Bone marrow (tissue), 2 donors: Measurements from ENCODE around the gene ATP5PF.
A peak's percentile ranks its signal among the peaks of the same experiment; 100 is the strongest.
"Not testable (repeated sequence)": the region's sequence is repeated elsewhere in the genome, so short reads cannot be mapped to it uniquely, and the experiment has no call there.

ENCODE experiments used
- DNase-seq, 2 donors: peaks; one replicate each; lab custom pipeline; 2025; lab: John Stamatoyannopoulos, UW

The ATP5PF gene

DNA sequence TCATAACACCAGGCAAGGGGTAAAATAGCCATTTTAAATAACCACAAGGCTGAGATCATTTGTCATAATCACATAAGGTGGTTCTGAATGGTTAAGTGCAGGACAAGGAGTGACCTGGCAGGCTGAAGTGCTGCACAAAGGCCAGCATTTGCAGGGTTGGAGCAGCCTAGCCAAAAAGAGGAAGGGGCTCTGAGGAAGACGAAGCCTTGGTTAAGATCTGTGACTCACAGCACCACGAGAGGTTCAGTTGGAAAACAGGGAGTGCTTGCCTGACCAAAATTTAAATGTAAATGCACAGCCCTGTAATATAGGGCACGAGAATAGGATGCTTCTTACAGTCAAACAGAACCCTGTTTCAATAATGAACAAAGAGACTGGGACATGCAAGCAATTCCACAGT is 12.1 kb downstream of the ATP5PF start:
- DNase-seq = peak in 1 of 2 donors; percentile 44

DNA sequence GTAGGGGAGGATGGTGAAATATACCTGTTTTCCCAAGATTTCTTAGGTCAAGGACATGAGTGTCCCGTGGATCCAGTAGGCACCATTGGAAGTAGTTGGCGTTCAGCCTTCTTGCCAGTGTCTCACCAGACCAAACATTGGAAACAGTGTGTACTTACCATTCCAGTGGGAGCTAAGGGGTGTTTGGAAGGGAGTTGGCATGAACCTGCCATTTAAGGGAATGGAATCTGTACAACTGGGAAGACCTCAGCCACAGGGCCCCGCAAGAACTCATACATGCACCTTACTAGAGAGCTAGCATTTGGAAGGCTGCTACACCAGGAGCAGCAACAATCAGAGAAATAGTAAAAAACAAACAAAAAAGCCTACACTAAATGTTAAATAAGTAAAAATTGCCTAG is 12.7 kb downstream of the ATP5PF start:
- DNase-seq = no peak

DNA sequence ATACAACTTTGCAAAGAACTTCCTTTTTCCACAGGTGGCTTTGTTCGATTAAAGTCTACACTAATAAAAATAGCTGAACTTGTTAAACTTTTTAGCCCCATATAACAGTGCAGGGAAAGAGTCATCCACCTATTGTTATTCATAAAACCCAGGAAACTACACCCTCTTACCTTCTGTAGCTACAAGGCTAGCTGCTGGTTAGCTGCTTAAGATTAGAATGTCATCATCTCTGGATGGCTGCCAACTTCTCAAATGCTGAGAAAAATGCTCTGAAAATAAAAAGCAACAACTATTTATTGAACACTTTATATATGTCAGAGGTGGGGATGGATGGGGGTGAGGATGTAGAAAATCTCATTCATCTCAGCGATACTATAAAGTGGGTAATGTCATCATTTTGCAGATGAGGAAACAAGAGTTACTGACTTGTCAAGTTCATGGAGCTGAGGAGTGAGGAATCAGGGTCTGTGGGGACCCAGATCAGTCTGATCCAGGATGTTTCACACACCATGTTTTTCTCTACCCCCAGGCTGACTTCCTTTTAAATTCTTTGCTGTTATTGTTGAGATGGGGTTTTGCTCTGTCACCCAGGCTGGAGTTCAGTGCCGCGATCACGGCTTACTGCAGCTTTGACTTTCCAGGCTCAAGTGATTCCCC is 17.1 kb downstream of the ATP5PF start:
- no peak for DNase-seq

DNA sequence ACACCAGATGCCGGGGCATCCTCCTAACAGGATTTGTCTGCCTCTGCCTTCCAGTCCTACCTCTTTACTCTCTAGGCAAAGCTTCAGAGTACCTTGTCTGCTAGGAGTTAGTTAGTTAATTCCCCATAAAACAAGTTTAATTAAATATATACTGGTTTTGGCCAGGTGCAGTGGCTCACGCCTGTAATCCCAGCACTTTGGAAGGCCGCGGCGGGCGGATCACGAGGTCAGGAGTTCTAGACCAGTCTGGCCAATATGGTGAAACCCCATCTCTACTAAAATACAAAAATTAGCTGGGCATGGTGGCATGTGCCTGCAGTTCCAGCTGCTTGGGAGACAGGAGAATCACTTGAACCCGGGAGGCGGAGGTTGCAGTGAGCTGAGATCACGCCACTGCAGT is 20.6 kb downstream of the ATP5PF start:
- DNase-seq = not testable (repeated sequence)

DNA sequence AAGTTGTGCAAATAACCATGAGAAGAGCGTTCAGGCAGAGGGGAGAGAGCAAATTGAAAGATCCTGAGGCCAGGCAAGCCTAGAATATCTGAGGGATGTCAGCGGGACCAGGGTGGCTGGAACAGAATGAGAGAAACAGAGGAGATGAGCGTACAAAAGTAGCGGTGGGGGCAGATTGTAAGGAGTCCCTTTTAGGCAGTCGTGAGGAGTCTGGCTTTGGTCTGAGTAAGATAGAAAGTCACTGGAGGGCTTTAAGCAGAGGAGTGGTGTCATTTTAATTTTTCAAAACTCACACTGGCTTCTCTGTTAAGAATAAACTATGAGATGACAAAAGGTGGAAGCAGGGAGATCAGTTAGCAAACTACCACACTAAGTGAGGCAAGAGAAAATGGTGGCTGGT is 24.2 kb downstream of the ATP5PF start:
- no peak for DNase-seq

DNA sequence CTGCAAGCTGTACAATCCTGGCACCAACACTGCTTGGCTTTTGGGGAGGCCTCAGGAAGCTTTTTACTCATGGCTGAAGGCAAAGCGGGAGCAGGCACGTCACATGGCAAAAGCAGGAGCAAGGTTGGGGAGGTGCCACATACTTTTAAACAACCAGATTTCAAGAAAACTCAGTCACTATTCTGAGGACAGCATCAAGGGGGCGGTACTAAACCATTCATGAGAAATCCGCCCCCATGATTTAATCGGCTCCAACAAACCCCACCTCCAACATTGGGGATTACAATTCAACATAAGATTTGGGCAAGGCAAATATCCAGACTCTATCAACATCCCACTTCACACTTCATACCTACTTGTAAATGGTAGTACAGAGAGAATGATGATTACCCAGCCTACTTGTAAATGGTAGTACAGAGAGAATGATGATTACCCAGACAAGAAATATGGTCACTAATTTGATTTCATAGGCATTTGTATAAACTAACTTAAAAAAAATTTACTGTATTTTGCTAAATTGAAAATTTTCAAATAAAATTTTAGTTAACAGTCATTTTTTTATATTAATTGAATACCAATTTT is 24.9 kb downstream of the ATP5PF start:
- DNase-seq = no peak

DNA sequence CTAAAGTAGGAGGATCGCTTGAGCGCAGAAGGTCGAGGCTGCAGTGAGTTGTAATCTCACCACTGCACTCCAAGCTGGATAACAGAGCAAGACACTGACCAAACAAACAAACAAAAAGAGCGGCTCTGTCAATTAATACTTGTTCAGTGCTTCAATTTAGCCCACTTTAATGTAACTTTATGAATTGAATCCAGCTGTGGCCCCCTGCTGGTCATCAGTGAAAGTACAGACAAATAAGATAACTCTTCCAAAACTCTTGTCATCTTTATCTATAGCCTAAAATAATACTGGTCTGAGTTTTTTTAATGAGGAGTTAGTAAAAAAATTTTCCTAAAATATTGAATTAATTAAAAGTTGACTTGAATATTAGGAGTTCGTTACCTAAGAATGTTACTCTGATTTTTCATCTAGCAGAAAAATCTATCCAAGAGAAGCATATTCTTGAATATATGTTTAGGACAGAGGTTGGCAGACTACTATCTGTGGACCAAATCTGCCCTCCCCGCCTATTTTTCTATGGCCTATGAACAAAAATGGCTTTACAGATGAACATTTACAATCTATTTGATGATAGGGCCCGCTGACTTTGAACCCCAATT is 26.1 kb downstream of the ATP5PF start:
- peak in 1 of 2 donors; percentile 53 for DNase-seq

DNA sequence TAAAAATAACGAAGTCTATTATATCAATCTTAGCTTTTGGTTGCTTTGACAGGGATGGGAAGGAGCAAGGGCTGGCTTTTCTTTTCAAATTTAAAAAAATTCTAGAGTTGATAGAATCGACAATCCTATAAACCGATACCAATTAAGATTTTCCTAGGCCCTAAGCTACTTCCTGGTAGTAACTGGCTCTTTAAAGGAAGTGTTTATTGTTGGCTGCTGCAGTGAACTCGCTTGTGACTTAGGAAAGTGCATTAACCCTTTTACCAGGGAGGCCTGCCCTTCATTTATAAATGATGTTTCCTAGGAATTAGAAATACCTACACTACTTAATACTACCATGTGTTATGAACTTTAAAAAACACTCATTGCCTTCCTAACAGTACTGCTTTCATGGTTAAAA is 33.2 kb downstream of the ATP5PF start:
- no peak for DNase-seq

DNA sequence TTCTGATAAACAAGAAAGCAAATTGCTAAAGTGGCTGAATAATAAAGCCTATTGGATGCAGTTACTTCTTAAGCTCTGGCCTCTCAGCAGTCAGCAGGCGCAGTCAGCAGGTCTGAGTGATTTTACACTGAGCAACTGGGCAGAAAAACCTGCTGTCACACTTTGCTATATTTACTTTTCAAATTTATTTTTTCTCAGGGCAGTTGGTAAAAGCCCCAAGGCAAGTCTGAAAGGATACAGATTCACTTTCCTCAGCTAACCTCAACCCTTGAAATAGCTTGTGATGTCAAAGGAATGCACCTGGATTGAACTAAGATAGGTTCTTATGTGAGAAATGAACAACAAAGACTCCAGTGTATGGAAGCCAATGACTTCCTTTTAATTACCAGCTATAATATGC is 34.0 kb downstream of the ATP5PF start:
- DNase-seq = no peak

DNA sequence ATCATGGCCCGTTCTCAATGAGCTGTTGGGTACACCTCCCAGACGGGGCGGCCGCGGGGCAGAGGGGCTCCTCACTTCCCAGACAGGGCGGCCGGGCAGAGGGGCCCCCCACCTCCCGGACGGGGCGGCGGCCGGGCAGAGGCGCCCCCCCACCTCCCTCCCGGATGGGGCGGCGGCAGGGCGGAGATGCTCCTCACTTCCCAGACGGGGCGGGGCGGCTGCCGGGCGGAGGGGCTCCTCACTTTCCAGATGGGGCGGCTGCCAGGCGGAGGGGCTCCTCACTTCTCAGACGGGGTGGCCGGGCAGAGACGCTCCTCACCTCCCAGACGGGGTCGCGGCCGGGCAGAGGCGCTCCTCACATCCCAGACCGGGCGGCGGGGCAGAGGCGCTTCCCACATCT is 39.2 kb downstream of the ATP5PF start:
- DNase-seq = not testable (repeated sequence)

DNA sequence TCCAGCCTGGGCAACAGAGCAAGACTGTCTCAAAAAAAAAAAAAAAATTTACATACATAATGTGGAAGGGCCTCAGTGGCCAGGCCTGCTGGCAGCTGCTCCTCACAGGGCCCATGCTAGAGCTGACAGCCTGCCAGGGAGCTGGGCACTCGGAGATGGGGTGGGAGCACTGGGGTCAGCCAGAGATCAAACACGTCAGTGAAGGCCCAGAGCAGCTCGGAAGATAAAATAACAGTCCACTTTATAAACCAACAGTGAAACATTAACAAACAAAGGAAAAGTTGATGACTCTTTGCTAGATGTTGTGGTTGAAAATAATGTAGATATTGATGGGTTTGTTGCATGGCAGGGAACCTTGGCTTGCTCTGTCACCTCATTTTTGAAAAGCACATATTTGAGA is 42.7 kb downstream of the ATP5PF start:
- DNase-seq = no peak

DNA sequence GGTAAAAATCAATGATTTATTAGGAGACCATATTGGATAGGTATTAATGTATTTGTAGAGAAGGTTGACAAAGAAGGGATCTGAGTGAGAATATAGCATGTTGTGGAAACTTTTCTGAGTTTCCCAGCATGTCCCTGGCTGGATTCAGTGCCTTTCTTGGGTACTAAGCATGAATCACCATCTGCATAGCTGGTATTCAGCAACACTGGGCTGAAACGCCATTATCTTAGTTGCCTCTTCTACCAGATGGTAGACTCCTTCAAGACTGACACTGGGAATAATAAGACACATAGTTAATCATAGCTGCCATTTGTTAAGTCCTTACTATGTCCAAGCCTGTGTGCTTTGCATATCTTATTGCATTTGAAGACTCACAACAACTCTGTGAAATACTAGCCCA is 45.5 kb downstream of the ATP5PF start:
- no peak for DNase-seq

DNA sequence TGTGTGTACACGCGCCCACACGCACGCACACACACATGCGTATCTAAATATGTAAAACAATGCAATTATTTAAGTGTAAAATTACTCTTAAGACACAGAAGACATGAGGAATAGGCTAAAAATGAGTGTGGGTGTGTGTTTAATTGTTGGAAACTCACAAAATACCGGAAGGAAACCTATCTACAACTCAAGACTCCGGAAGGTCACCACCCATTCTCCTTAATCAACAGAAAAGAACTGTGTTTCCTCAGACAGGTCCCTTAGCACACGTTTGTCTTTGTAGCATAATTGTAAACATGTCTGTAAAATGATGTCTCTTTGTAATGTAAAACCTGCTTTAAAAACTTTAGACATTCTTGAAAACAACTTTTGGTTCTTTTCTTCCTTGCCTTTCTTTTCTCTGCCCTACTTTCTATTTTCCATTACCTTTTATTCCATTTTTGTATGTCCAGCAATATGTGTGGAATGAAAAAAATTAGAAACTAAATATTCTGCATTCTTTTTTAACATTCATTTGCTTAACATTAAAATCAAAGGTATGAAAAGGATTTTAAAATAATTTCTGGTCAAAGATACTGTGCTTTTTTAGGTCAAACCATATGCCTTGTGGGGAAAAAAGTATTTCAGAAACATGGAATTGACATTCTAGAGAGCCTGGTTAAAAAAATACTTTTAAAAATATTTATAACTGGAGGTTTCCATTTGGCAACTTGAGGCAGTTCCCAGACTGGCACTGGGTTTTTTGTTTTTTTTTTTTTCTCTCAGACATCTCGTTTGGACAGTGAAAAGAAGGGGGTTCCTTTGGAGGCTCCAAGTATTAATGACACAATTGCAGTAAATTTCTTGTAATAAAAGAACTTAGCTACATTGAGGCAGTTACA is 46.2 kb downstream of the ATP5PF start:
- DNase-seq = no peak

DNA sequence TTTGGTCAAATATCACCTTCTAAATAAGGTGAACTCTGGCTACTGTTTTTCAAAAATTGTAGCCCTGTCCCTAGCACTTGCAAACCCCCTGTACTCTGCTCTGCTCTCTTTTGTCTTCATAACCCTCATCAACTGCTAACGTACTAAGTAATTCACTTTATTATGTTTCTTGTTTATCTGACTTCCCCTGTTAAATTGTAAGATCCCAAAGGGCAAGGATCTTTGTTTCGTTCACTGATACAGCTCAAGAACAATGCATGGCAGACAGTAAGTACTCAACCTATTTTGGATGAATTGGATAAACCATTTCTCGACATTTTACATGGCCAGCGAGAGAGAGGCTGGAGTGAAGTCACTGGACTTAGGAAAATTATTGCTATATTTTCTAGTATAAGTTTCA is 46.9 kb downstream of the ATP5PF start:
- no peak for DNase-seq

DNA sequence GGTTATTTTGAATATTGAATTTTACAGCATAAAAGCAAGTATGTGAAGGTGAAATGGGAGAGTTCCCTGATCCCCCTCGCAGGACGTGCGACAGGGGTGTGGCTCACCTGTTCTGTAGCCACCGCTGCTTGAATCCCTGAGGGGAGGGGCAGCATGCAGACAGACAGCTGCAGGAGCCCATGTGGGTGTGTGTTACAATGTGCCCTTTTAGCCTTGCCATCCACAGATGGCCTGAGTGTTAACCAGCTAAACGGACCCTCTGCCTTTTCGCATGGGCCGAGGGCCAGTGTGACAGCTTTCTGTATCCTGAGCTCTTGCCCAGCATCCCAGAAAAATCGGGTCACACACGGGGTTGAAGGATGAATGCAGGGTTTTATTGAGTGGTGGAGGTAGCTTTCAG is 52.3 kb downstream of the ATP5PF start:
- DNase-seq = no peak

DNA sequence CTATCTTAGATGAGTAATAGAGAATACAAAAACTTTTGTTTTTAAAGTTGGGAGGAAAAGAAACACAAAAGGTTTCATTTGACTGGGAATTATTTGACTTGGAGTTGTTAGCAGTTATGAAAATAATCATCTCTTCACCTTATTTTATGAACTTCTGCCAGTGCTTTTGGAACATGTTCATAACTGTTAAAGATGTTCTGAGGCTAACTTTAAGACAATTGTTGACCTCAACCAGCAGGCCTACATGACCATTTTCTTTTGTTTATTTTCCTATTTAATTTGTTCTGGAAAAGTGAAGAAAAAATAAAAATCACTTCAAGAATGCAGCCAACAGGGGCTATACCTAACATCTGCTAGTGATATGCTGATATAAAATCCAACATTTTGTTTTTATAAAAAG is 58.3 kb downstream of the ATP5PF start:
- DNase-seq = no peak
